Heart left ventricle (tissue), 16 donors: ENCODE data around the gene FOLR2. TPM values are rescaled to one million over a fixed set of nuclear protein-coding genes. Genes with fewer than 3 reads are reported as not detected.

Source experiments
- ATAC-seq, 4 donors: fragments of 200-7000 bp; cut with Tn5 transposase; one replicate each; pipeline ENCODE4 v1.9.1; 2020 to 2022; ENCODE audit warnings: moderate library complexity in 4 of 4, mild to moderate bottlenecking in 3 of 4, moderate number of reproducible peaks in 1 of 4
- DNase-seq, 5 donors: peaks; one replicate each; pipeline ENCODE4 v3.0.0-alpha.2; 2020
- H3K27ac ChIP-seq, 12 donors: fragments of 200-600 bp; sonication (generic) in 4 of 12; one replicate each; pipeline versions ENCODE4 v1.5.0 to v1.8.0; 2016 to 2022; ENCODE audit warnings: mild to moderate bottlenecking in 2 of 12
- H3K27me3 ChIP-seq, 9 donors: fragments of 200-600 bp; sonication (generic) in 2 of 9; one replicate each; pipeline versions ENCODE4 v1.5.1 to v1.8.0; 2016 to 2022; ENCODE audit warnings: mild to moderate bottlenecking in 3 of 9
- H3K36me3 ChIP-seq, 9 donors: fragments of 200-600 bp; sonication (generic) in 2 of 9; one replicate each; pipeline versions ENCODE4 v1.5.0 to v1.8.0; 2018 to 2022; ENCODE audit warnings: mild to moderate bottlenecking in 2 of 9
- H3K4me1 ChIP-seq, 12 donors: fragments of 200-600 bp; sonication (generic) in 4 of 12; one replicate each; pipeline versions ENCODE4 v1.5.0 to v1.8.0; 2016 to 2022; ENCODE audit warnings: mild to moderate bottlenecking in 3 of 12
- H3K4me3 ChIP-seq, 12 donors: fragments of 200-600 bp; sonication (generic) in 4 of 12; one replicate each; pipeline versions ENCODE4 v1.5.0 to v1.8.0; 2017 to 2022; ENCODE audit warnings: mild to moderate bottlenecking in 9 of 12, moderate library complexity in 4 of 12
- H3K9me3 ChIP-seq, 12 donors: fragments of 200-600 bp; sonication (generic) in 4 of 12; one replicate each; pipeline versions ENCODE4 v1.5.0 to v1.8.0; 2016 to 2022; ENCODE audit warnings: mild to moderate bottlenecking in 1 of 12
- CTCF ChIP-seq, 12 donors: fragments of 200-600 bp; sonication (generic) in 4 of 12; IDR thresholded peaks; one replicate each; pipeline versions ENCODE4 v1.5.0 to v1.8.0; 2018 to 2022; ENCODE audit warnings: antibody characterized with exemption in 12 of 12, mild to moderate bottlenecking in 5 of 12
- POLR2A ChIP-seq, 2 donors: fragments of 450-650 bp; IDR thresholded peaks; one replicate each; pipeline ENCODE4 v1.6.1; 2017; ENCODE audit warnings: antibody characterized with exemption in 2 of 2, mild to moderate bottlenecking in 2 of 2, moderate library complexity in 2 of 2
- WGBS, 4 donors: extraction: QIAGEN DNeasy Blood & Tissue Kit in 2 of 4; methylation state at CpG; one replicate each; pipeline versions ENCODE4 v1.1.5 to v1.1.7; 2013 to 2018; 5-methylcytosine and 5-hydroxymethylcytosine counted together
- intact Hi-C, 10 donors: fragments of 100-400 bp; cut with DNase I; formaldehyde crosslinking; loops; one replicate each; pipeline versions ENCODE4 v1.11.1 to v1.14.2; 2022
- polyA plus RNA-seq, 2 donors: library from polyadenylated mRNA; stranded (reverse); fragments of 200-250 nt; gene quantifications; one replicate each; pipeline ENCODE4 v1.2.3, GENCODE V29; 2013
- total RNA-seq, 9 donors: library from RNA; depleted of rRNA in 2 of 9; stranded (reverse); fragments of >200 nt in 2 of 9; fragmentation: NEBNext Ultra II Directional in 3 of 9; extraction: Animal tissue kit (Norgen Biotek cat#: 25700) in 3 of 9; gene quantifications; one replicate each; pipeline versions ENCODE4 v1.1.0 to v1.2.4, GENCODE V29; 2016 to 2023
- donor health status: ischemic (EF 13 %, LVEDD 7.1; RV severe dilation, severe dysfunction).
- donor health status: healthy with polysubstance abuse.
- donor health status: DM: no; HTN: yes; CAD: no.
- donor health status: DM: no; HTN: no; CAD: no.
- donor health status: ischemic (EF 25% LVEDD 6.9; RV normal size, moderate dysfunction).
- donor health status: ischemic (EF 25% LVEDD 5.7; RV mildly dilated, moderate dysfunction).
- donor health status: healthy.
- donor health status: DM: yes; HTN: yes; CAD: no.
- donor health status: ischemic (EF 35%, LVEDD 5.7; RV mildly dilated, moderate dysfunction).
- donor health status: nonischemic (EF 11% LVEDD 7.7; RV severe dilation, severe dysfunction).
- donor health status: DM: yes; HTN: yes; CAD: no.
- donor health status: PGD.
- donor health status: ischemic (EF 29% LVEDD 5.4; RV normal size, mild dysfunction).
- donor health status: nonischemic (EF 23%, LVEDD 6.1; RV moderate dilation, normal function).

Gene FOLR2
- total and polyA plus RNA-seq, 11 donors, result 5.0 to 136 (median 14.6) TPM

GRCh38 chr11:72208281-72208680, 8.3 kb upstream of the FOLR2 start:
- TF ChIP-seq CTCF (IDR thresholded peaks at IDR 0.05) (no peak), POLR2A (IDR thresholded peaks at IDR 0.05) (no peak)
- H3K36me3 ChIP-seq, result no peaks in the 10 kb centered on the region
- H3K4me3 ChIP-seq, result no peak overlapping the region
- peaks cover 0 to 20% (median 7%) of the 10 kb centered on the region in 12 donors for H3K9me3 ChIP-seq
- H3K27me3 ChIP-seq, result peaks cover 0 to 6% (median 0%) of the 10 kb centered on the region in 9 donors
- DNase-seq, result peak in 1 of 5 donors; percentile 2
- H3K4me1 ChIP-seq, result peaks cover 0 to 36% (median 0%) of the 10 kb centered on the region in 12 donors
- no peak overlapping the region for H3K27ac ChIP-seq
- intact Hi-C loops, result no loop called here
- ATAC-seq, result no peak
- WGBS, 4 donors, result 72 to 88% (median 84%) methylated on average over 3 of the region's 3 CpGs

- Histone ChIP-seq H3K36me3 (no peaks in the 10 kb centered on the region), H3K9me3 (peaks cover 0 to 20% (median 7%) of the 10 kb centered on the region in 12 donors), H3K27ac (peak overlapping the region in 1 of 12 donors; percentile 23), H3K4me1 (peaks cover 0 to 36% (median 0%) of the 10 kb centered on the region in 12 donors), H3K27me3 (peaks cover 0 to 6% (median 0%) of the 10 kb centered on the region in 9 donors), H3K4me3 (no peak overlapping the region)
- 68 to 73% (median 70%) methylated on average over 4 of the region's 4 CpGs for WGBS, 4 donors
- DNase-seq (peak in 1 of 5 donors; percentile 15), ATAC-seq (no peak)
- TF ChIP-seq CTCF (IDR thresholded peaks at IDR 0.05) (no peak), POLR2A (IDR thresholded peaks at IDR 0.05) (no peak)
- intact Hi-C loops, result no loop called here
Measured at GRCh38 chr11:72209101-72209500, 7.5 kb upstream of the FOLR2 start.

- 32 to 45% (median 37%) methylated on average over 2 of the region's 2 CpGs for WGBS, 4 donors
- DNase-seq (no peak), ATAC-seq (peak in 1 of 4 donors; percentile 16)
- intact Hi-C loops, result no loop called here
- H3K27me3 ChIP-seq, result peaks cover 0 to 7% (median 0%) of the 10 kb centered on the region in 9 donors
- H3K4me3 ChIP-seq, result peak overlapping the region in 7 of 12 donors; percentile 7 to 54 (median 37)
- H3K27ac ChIP-seq, result peak overlapping the region in 3 of 12 donors; percentile 42 to 86 (median 44)
- no peaks in the 10 kb centered on the region for H3K36me3 ChIP-seq
- H3K9me3 ChIP-seq, result no peaks in the 10 kb centered on the region
- H3K4me1 ChIP-seq, result peaks cover 0 to 44% (median 7%) of the 10 kb centered on the region in 12 donors
- TF ChIP-seq CTCF (IDR thresholded peaks at IDR 0.05) (no peak), POLR2A (IDR thresholded peaks at IDR 0.05) (no peak)
Measured at GRCh38 chr11:72217841-72218240, 1.2 kb downstream of the FOLR2 start.

GRCh38 chr11:72218251-72218745, 1.7 kb downstream of the FOLR2 start:
- ATAC-seq, result no peak
- peak overlapping the region in 3 of 12 donors; percentile 42 to 86 (median 44) for H3K27ac ChIP-seq

More at GRCh38 chr11:72218251-72218745, 1.7 kb downstream of the FOLR2 start:
- H3K9me3 ChIP-seq, result no peaks in the 10 kb centered on the region
- TF ChIP-seq CTCF (IDR thresholded peaks at IDR 0.05) (no peak), POLR2A (IDR thresholded peaks at IDR 0.05) (no peak)
- DNase-seq, result no peak
- peak overlapping the region in 6 of 12 donors; percentile 13 to 54 (median 21) for H3K4me3 ChIP-seq
- 84 to 87% (median 84%) methylated on average over 5 of the region's 5 CpGs for WGBS, 4 donors
- no peaks in the 10 kb centered on the region for H3K36me3 ChIP-seq
- peaks cover 0 to 7% (median 0%) of the 10 kb centered on the region in 9 donors for H3K27me3 ChIP-seq
- intact Hi-C loops, result no loop called here
- H3K4me1 ChIP-seq, result peaks cover 0 to 44% (median 8%) of the 10 kb centered on the region in 12 donors
